GM21390 (cell line): ENCODE measurements around the gene HDHD5.
"Not testable (repeated sequence)": the region's sequence is repeated elsewhere in the genome, so short reads cannot be mapped to it uniquely, and the experiment has no call there.

ENCODE experiments used
- ATAC-seq: cut with Tn5 transposase; IDR thresholded peaks from one replicate; pipeline ENCODE4 v1.9.1; 2021; ENCODE audit not compliant: unreplicated experiment

Gene HDHD5

GRCh38 chr22:17157714-17158113 is 1.4 kb downstream of the HDHD5 start:
- no peak for ATAC-seq

DNA sequence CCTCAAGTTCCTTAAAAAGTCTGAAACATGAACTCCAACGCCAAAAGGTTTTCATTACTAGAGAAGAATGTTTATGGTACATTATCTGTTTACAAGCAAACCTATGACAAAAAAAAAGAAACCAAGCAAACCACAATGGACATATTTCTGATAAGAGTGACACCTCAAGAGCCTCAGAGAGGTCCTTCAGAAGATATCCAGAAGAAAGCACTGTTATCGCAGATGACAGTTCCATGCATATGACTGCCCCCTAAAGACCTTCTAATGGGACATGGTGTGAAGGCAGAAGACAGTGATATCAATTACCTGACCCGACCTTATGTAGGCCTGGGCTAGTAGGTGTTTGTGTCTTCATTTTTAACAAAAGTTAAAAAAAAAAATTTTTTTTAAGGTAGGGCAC is 3.1 kb downstream of the HDHD5 start:
- ATAC-seq: no peak

DNA sequence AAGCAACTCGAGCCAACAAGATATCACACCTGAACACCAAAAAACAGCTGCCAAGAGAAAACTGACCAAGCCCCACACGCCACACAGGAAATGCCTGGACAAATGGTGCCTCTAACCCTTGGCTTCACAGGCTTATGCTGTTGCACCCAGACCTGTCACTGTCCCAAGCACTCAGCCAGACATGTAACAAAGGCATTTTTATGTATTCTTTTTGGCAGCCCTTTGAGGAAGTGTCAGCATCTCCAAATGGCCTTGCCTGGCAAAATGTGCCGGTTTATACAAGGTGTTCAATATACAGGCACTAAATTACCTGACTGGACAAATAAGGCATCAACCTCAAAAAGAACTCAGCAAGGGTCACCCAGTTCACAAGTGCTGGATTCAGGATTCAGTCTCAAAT is 6.1 kb downstream of the HDHD5 start:
- no peak for ATAC-seq

DNA sequence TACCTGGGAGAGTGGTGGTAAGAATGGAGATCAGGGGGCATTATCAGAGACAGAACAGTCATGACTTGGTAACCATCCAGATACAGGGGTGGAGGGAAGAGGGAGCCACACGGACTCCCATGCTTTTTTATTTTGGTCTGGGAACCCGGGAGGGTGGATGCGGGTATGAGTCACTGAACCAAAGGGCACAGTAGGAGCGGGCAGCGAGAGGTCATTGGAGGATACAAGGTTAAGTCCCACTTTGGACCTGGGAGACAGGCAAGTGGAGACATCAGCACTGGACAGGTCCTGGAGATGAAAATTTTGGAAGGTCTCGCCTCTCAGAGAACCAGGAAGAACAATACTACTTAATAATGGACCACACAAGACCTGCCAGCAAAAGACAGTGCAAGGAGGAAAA is 6.7 kb downstream of the HDHD5 start:
- ATAC-seq: no peak

DNA sequence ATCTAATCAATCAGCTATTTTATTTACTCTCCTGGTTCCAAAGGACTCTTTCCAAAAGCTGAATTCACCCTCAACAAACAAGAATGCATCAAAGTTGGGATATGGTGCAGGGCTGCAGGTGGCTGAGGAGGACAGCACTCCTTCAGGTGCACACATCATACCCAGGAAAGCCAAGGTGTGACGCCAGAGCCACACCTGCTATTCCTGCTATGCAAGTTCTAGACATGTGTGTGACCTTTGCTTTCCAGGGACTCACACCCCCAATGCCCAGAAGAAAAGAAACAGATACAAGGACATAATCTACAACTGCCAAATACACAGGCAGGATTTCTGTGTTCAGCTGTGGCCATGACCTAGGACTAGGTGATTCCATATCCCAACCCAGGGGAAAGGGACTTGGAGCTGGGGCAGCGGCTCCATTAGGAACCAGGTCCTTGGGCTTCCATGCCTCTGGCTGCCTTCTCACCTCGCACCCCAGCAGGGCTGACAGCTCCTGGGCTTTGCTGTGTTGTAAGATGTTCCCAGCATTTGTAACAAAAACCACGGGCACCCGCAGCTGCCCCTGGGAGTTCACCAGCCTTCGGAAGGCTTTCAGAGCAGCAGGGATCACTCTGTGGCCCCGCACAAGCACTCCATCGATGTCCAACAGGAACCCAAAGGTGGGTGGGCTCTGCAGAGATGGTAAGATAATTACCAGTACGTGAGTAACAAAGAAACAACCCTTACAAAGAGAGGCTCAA is 9.8 kb downstream of the HDHD5 start:
- no peak for ATAC-seq

GRCh38 chr22:17147458-17147857 is 11.6 kb downstream of the HDHD5 start:
- not testable (repeated sequence) for ATAC-seq

DNA sequence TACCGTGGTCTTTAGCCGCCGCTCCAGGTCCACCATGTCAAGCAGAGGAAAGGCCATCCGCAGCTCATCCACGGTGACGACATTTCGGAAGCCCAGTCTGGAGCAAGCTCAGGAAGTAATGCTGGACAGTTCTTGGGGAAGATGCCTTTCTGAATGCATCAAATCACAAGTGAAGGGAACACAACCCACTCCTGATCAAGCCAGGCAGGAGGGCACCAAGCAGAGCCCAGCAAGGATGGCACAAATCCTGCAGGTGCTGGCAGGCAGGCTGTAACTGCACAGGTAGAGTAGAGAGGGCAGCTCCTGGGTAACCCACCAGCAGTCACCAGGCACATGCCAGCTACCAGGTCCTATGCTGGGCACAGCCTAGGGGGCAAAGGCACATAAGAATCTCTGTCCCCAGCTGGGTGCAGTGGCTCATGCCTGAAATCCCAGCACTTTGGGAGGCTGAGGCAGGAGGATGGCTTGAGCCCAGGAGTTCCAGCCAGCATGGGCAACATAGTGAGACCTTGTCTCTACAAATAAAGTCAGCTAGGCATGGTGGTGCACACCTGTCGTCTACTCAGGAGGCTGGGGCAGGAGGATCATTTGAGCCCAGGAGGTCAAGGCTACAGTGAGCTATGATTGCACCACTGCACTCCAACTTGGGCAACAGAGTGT is 13.9 kb downstream of the HDHD5 start:
- no peak for ATAC-seq

DNA sequence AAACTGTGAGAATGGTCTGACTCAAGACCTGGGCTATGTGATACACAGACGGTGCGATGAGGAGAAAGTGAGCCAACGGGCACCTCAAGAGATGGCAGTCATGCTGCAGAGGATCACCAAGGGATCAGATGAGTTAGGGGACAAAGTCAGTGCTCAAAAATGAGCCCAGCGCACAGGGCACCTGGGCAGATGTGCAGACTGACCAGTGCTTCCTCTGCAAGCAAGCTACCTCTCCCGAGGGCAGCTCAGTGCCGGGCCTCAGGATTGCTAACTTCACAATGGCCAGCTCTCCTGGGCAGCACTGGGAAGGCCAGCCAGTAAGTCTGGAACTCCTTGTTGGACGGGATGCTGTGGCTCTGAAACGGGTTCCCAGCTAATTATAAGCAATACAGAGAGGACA is 15.3 kb downstream of the HDHD5 start:
- no peak for ATAC-seq

DNA sequence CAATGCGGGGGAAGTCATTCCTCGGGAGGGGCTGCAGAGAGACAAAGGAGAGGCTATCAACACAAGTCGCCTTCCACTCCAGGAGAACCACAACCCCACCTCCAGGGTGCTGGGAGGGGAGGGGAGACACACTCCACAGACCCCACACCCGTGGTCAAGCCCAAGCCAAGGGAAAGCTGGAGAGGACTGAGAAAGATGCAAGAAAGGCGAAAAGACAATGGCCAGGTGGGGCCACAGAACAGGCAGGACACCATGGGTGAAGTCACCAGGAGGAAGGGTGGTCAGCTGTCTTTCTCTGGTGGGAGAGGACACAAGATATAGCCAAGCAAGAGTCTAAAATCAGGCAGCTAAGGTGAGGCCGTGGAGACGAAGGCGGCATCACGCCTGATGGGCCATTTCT is 16.0 kb downstream of the HDHD5 start:
- ATAC-seq: no peak

DNA sequence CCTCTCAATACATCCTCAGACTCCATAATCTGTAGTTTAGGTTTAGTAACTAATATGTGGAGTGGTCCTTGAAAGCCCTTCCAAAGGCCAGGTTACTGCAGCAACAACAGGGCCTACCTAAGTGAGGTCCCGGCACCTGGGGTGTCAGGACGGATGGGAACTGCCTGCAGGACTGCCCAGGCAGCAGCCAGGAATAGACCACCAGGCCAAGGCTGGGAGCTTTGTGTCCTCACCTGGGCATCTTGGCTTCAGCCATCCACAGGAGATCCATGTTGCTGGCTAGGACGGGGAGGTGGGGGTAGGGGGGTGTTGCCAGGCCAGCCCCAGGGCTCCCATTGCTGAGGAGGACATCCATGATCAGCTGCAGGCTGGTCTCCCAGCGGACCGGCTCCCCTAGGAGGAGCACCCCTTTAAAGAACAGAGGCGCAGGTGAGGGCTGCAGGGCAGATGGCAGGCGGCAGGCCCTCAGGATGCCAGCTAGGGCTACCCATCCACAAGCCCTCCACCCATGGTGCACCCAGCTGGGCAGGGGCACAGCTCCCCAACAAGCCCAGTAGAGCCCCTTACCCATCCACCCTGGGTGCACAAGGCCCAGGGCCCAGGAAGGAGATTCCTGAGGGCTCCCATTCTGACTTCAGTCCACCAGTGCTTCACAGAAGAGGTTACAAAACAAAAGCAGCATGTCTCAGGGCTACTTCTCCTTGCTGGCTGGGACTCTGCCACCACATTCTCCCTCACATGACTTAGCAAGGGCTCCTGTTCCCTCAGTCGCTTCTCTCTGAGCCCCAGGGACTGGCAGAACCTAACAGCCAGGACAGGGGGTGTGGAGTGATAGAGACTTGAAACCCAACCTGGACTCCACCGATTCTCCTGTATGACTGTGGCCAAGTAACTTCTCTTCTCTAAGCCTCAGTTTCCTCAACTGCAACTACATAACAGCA is 18.0 kb downstream of the HDHD5 start:
- no peak for ATAC-seq

GRCh38 chr22:17140022-17140421 is 19.1 kb downstream of the HDHD5 start:
- ATAC-seq: no peak

GRCh38 chr22:17138513-17138912 is 20.6 kb downstream of the HDHD5 start:
- no peak for ATAC-seq

GRCh38 chr22:17137861-17138425 is 21.1 kb downstream of the HDHD5 start:
- no peak for ATAC-seq

- no peak for ATAC-seq
Measured at GRCh38 chr22:17137170-17137569, 21.9 kb downstream of the HDHD5 start.

GRCh38 chr22:17135153-17135760 is 23.8 kb downstream of the HDHD5 start:
- no peak for ATAC-seq

DNA sequence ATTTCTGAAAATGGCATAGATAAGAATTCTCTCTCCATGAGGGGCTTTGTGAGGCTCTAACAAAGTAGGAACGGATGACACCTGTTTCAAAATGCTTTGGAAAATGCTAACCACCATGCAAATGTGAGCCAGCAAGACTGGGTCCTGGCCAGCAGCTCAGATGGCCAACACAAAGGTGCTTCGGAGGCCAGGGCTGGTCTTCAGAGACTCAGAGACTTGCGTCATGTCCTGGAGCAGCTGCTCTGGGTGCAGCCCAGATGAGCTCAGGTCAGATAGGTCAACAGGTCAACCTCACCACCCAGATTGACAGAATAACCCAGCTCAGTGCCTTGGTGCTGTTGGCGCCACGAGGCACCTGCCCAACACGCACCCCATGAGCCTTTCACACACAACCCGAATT is 25.9 kb downstream of the HDHD5 start:
- no peak for ATAC-seq

GRCh38 chr22:17132112-17132511 is 27.0 kb downstream of the HDHD5 start:
- no peak for ATAC-seq

GRCh38 chr22:17131686-17132085 is 27.4 kb downstream of the HDHD5 start:
- no peak for ATAC-seq

- no peak for ATAC-seq
Measured at GRCh38 chr22:17130199-17130598, 28.9 kb downstream of the HDHD5 start.

DNA sequence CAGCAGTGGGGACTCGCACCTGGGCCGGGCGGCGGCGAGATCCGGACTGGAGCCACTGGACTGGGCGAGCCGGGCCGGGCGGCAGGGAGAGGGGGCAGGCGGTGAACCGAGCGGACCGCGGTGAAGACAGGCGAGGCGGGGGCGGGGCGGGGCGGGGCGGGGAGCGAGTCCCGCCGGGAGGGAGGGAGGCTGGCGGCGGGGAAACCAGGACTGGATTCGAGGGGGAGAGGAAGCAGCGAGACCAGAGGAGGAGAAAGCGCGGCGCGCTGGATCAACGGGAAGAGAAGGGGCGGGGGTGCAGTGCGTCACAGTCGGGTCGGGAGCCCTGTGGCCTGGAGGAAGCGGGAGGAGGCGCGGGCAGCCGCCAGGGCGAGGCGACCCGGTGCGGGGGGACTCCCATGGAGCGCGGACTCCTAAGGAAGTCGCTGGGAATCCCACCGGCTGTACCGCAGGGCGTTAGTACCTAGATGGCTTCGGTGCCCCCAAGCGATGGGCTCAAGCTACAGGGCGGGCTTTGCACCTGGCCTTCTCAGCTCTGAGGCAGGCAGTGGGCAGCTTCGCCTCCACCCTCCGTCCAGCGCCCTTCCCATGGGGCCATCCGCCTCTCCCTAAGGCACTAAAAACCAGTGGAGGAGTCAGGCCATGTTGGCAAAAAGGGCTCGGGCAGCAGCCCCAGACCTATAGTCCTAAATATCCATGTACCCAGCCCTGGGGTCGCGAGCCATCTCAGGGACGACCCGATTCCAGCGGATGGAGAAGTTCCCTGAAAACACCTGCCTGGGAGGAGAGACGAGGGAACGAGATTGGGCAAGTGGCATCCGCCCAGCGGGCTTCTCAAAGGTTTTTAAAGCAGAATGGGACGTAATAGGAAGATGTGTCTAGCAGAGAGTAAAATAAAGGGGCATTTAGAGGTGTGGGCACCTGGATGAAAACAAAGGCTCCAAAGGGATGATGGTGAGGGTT is 37.6 kb downstream of the HDHD5 start, which contains the start of gene TMEM121B:
TMEM121B (minus strand) TSS at position 128 of the 963 bp plus-strand sequence. CDS start 233 bp downstream, outside the sequence.
- ATAC-seq: no peak
